Spleen (tissue), 7 donors: ENCODE data around the gene KDM2A.

Experiments
- CTCF ChIP-seq, 11 experiments: fragments of 200-600 bp in 7 of 11; fragments of 450-650 bp in 4 of 11; sonication (generic) in 4 of 11; IDR thresholded peaks in 8 of 11; conservative IDR thresholded peaks in 3 of 11; 1 replicate in 7 of 11; 2 replicates in 4 of 11; pipeline versions ENCODE4 v1.4.0 to v1.8.0; 2016 to 2021; ENCODE audit warnings: antibody characterized with exemption in 11 of 11, inconsistent platforms in 4 of 11, mild to moderate bottlenecking in 1 of 11
- POLR2AphosphoS5 ChIP-seq, 3 donors: sonication (generic); formaldehyde crosslinking; IDR thresholded peaks; one replicate each; pipeline ENCODE4 v1.5.1; 2017; ENCODE audit warnings: antibody characterized with exemption in 3 of 3
- donor health status: DM: no; HTN: no; CAD: no; lungs with moderate emphysema.
- donor health status: DM: no; HTN: no; CAD: no.
- donor health status: DM: no; HTN: no; CAD: no.

- TF ChIP-seq POLR2AphosphoS5 (IDR thresholded peaks at IDR 0.05): no peak
- TF ChIP-seq CTCF (IDR thresholded peaks at IDR 0.05 in 8 of 11, conservative IDR thresholded peaks at IDR 0.05 in 3 of 11): no peak
Measured at GRCh38 chr11:67177399-67178281, 58.6 kb downstream of the KDM2A start.
